Right lobe of liver (tissue), 6 donors: ENCODE data around the gene CFAP20DC. TPM values are rescaled to one million over a fixed set of nuclear protein-coding genes. Genes with fewer than 3 reads are reported as not detected.

Source experiments
- ATAC-seq, 4 donors: fragments of 200-7000 bp; cut with Tn5 transposase; one replicate each; pipeline ENCODE4 v1.9.1; 2020; ENCODE audit warnings: mild to moderate bottlenecking in 4 of 4, moderate library complexity in 4 of 4
- DNase-seq, 3 donors: peaks; one replicate each; pipeline ENCODE4 v3.0.0-alpha.2; 2020
- H3K27ac ChIP-seq, 3 donors: fragments of 200-600 bp; one replicate each; pipeline ENCODE4 v1.8.0; 2022
- H3K27me3 ChIP-seq, 2 donors: fragments of 200-600 bp; one replicate each; pipeline ENCODE4 v1.8.0; 2022
- H3K36me3 ChIP-seq, 4 donors: fragments of 200-600 bp; sonication (generic) in 1 of 4; one replicate each; pipeline versions ENCODE4 v1.5.1 to v1.8.0; 2017 to 2022; ENCODE audit warnings: control low read depth in 1 of 4
- H3K4me1 ChIP-seq, 4 donors: fragments of 200-600 bp; sonication (generic) in 1 of 4; one replicate each; pipeline versions ENCODE4 v1.5.1 to v1.8.0; 2017 to 2022; ENCODE audit warnings: control low read depth in 1 of 4
- H3K4me3 ChIP-seq, 3 donors: fragments of 200-600 bp; one replicate each; pipeline ENCODE4 v1.8.0; 2022
- H3K9me3 ChIP-seq, 4 donors: fragments of 200-600 bp; sonication (generic) in 1 of 4; one replicate each; pipeline versions ENCODE4 v1.5.1 to v1.8.0; 2017 to 2022; ENCODE audit warnings: control low read depth in 1 of 4
- CTCF ChIP-seq, 4 donors: fragments of 200-600 bp in 3 of 4; fragments of 450-650 bp in 1 of 4; IDR thresholded peaks; one replicate each; pipeline versions ENCODE4 v1.5.1 to v1.8.0; 2016 to 2022; ENCODE audit warnings: antibody characterized with exemption in 4 of 4, mild to moderate bottlenecking in 2 of 4
- POLR2A ChIP-seq: fragments of 450-650 bp; IDR thresholded peaks from one replicate; pipeline ENCODE4 v1.6.1; 2017; ENCODE audit warnings: antibody characterized with exemption, mild to moderate bottlenecking
- WGBS: methylation state at CpG from one replicate; pipeline ENCODE4 v1.1.6; 2018; ENCODE audit warnings: low coverage, low lambda C conversion rate; ENCODE audit not compliant: insufficient coverage; ENCODE audit errors: missing lambda C conversion rate; 5-methylcytosine and 5-hydroxymethylcytosine counted together
- intact Hi-C, 2 donors: fragments of 100-400 bp; cut with DNase I; formaldehyde crosslinking; loops; one replicate each; pipeline versions ENCODE4 v1.11.2 to v1.14.1; 2022
- total RNA-seq, 6 experiments: library from RNA; depleted of rRNA in 2 of 6; stranded (reverse); fragments of >200 nt in 2 of 6; fragmentation: NEBNext Ultra II Directional in 3 of 6; extraction: Animal tissue kit (Norgen Biotek cat#: 25700) in 3 of 6; gene quantifications; one replicate each; pipeline versions ENCODE4 v1.1.0 to v1.2.4, GENCODE V29; 2016 to 2023
- donor health status: DM: no; HTN: yes; CAD: no.
- donor health status: DM: no; HTN: no; CAD: no.
- donor health status: DM: no; HTN: no; CAD: no.
- donor health status: DM: no; HTN: yes; CAD: no.
- donor health status: DM: no; HTN: yes; CAD: no.

The CFAP20DC gene
- total RNA-seq, 6 experiments from 2014 or later, result 0.67 to 2.7 (median 1.5) TPM

GRCh38 chr3:58989955-58990354 lies 59.9 kb downstream of the CFAP20DC start:
- no peaks in the 10 kb centered on the region for H3K36me3 ChIP-seq
- no peak for DNase-seq
- H3K27me3 ChIP-seq, result no peaks in the 10 kb centered on the region
- no peaks in the 10 kb centered on the region for H3K9me3 ChIP-seq
- H3K4me1 ChIP-seq, result no peaks in the 10 kb centered on the region
- TF ChIP-seq POLR2A (no peak), CTCF (IDR thresholded peaks at IDR 0.05) (no peak)
- intact Hi-C loops, result loop anchor here in 1 of 2 donors (10.0 kb wide), 1 partner anchor 65 kb away; the partner anchor contains the start of gene CFAP20DC
- no peak overlapping the region for H3K27ac ChIP-seq
- H3K4me3 ChIP-seq, result no peak overlapping the region
- no peak for ATAC-seq

GRCh38 chr3:58989163-58989562 lies 60.7 kb downstream of the CFAP20DC start:
- intact Hi-C loops, result no loop called here
- H3K9me3 ChIP-seq, result no peaks in the 10 kb centered on the region
- no peaks in the 10 kb centered on the region for H3K36me3 ChIP-seq
- TF ChIP-seq POLR2A (no peak), CTCF (IDR thresholded peaks at IDR 0.05) (no peak)
- H3K4me1 ChIP-seq, result no peaks in the 10 kb centered on the region
- DNase-seq, result no peak
- no peak for ATAC-seq
- no peaks in the 10 kb centered on the region for H3K27me3 ChIP-seq
- no peak overlapping the region for H3K27ac ChIP-seq
- H3K4me3 ChIP-seq, result no peak overlapping the region

- no peaks in the 10 kb centered on the region for H3K36me3 ChIP-seq
- ATAC-seq (no peak), DNase-seq (no peak)
- intact Hi-C loops, result no loop called here
- no peak overlapping the region for H3K4me3 ChIP-seq
- H3K27me3 ChIP-seq, result no peaks in the 10 kb centered on the region
- TF ChIP-seq POLR2A, result no peak
- no peak for TF ChIP-seq CTCF (IDR thresholded peaks at IDR 0.05)
- H3K4me1 ChIP-seq, result no peaks in the 10 kb centered on the region
- H3K9me3 ChIP-seq, result no peaks in the 10 kb centered on the region
- WGBS, result 96% methylated on average over 3 of the region's 3 CpGs
- no peak overlapping the region for H3K27ac ChIP-seq
These were observed 61.8 kb downstream of the CFAP20DC start for GRCh38 chr3:58988041-58988440.

GRCh38 chr3:58986654-58987053 lies 63.2 kb downstream of the CFAP20DC start:
- DNase-seq, result no peak

More at GRCh38 chr3:58986654-58987053, 63.2 kb downstream of the CFAP20DC start:
- intact Hi-C loops, result no loop called here
- no peaks in the 10 kb centered on the region for H3K27me3 ChIP-seq
- no peak overlapping the region for H3K4me3 ChIP-seq
- no peak for ATAC-seq
- H3K4me1 ChIP-seq, result no peaks in the 10 kb centered on the region
- WGBS, result 76% methylated on average over 4 of the region's 4 CpGs
- H3K27ac ChIP-seq, result no peak overlapping the region
- H3K36me3 ChIP-seq, result no peaks in the 10 kb centered on the region
- TF ChIP-seq POLR2A, result no peak
- no peak for TF ChIP-seq CTCF (IDR thresholded peaks at IDR 0.05)
- no peaks in the 10 kb centered on the region for H3K9me3 ChIP-seq
